Measurements from ENCODE around the gene TXLNG.

GRCh38 chrX:16832301-16832700, 46.0 kb downstream of the TXLNG start:
- TF ChIP-seq CTCF (IDR thresholded peaks at IDR 0.05) (no peak), POLR2A (IDR thresholded peaks at IDR 0.05) (no peak)

All from vagina (tissue), 2 donors.